Spleen (tissue), 11 donors: ENCODE measurements around the gene L3MBTL1. TPM values are rescaled to one million over a fixed set of nuclear protein-coding genes. Genes with fewer than 3 reads are reported as not detected.
"Not testable (repeated sequence)": the region's sequence is repeated elsewhere in the genome, so short reads cannot be mapped to it uniquely, and the experiment has no call there.

ENCODE experiments used
- DNase-seq: peaks from one replicate; pipeline ENCODE4 v3.0.0-alpha.2; 2020
- H3K27ac ChIP-seq, 8 donors: fragments of 200-600 bp; sonication (generic) in 7 of 8; 1 replicate in 4 of 8; 2 replicates in 4 of 8; pipeline versions ENCODE4 v1.5.0 to v1.8.0; 2016 to 2021; ENCODE audit warnings: inconsistent platforms in 4 of 8, mild to moderate bottlenecking in 4 of 8, moderate library complexity in 1 of 8
- H3K27me3 ChIP-seq, 7 donors: fragments of 200-600 bp; sonication (generic) in 6 of 7; replicated peaks in 1 of 7; 1 replicate in 4 of 7; 2 replicates in 3 of 7; pipeline versions ENCODE4 v1.5.0 to v1.8.0; 2016 to 2021; ENCODE audit warnings: inconsistent platforms in 3 of 7, mild to moderate bottlenecking in 1 of 7
- H3K36me3 ChIP-seq, 6 donors: fragments of 200-600 bp; sonication (generic) in 5 of 6; 1 replicate in 4 of 6; 2 replicates in 2 of 6; pipeline versions ENCODE4 v1.5.0 to v1.8.0; 2016 to 2021; ENCODE audit warnings: inconsistent platforms in 2 of 6
- H3K4me1 ChIP-seq, 6 donors: fragments of 200-600 bp; sonication (generic) in 5 of 6; 1 replicate in 3 of 6; 2 replicates in 3 of 6; pipeline versions ENCODE4 v1.5.0 to v1.8.0; 2016 to 2021; ENCODE audit warnings: inconsistent platforms in 3 of 6
- H3K4me3 ChIP-seq, 8 donors: fragments of 200-600 bp; sonication (generic) in 7 of 8; 1 replicate in 4 of 8; 2 replicates in 4 of 8; pipeline versions ENCODE4 v1.5.0 to v1.8.0; 2016 to 2021; ENCODE audit warnings: inconsistent platforms in 4 of 8, mild to moderate bottlenecking in 4 of 8, moderate library complexity in 2 of 8
- H3K9me3 ChIP-seq, 8 donors: fragments of 200-600 bp; sonication (generic) in 7 of 8; 1 replicate in 4 of 8; 2 replicates in 4 of 8; pipeline versions ENCODE4 v1.5.0 to v1.8.0; 2016 to 2021; ENCODE audit warnings: inconsistent platforms in 4 of 8
- POLR2A ChIP-seq, 3 donors: fragments of 450-650 bp; IDR thresholded peaks; one replicate each; pipeline ENCODE4 v1.5.1; 2017; ENCODE audit warnings: antibody characterized with exemption in 3 of 3, mild to moderate bottlenecking in 1 of 3
- POLR2AphosphoS5 ChIP-seq, 3 donors: sonication (generic); formaldehyde crosslinking; IDR thresholded peaks; one replicate each; pipeline ENCODE4 v1.5.1; 2017; ENCODE audit warnings: antibody characterized with exemption in 3 of 3
- WGBS, 5 donors: extraction: QIAGEN DNeasy Blood & Tissue Kit in 3 of 5; methylation state at CpG; one replicate each; pipeline versions ENCODE4 v1.1.5 to v1.1.7; 2013 to 2018; 5-methylcytosine and 5-hydroxymethylcytosine counted together
- intact Hi-C: fragments of 100-400 bp; cut with DNase I; formaldehyde crosslinking; loops from one replicate; pipeline ENCODE4 v1.15.0; 2023; ENCODE audit warnings: low total_unique reads
- polyA plus RNA-seq, 3 donors: library from polyadenylated mRNA; stranded (reverse); fragments of 200-250 nt; gene quantifications; one replicate each; pipeline ENCODE4 v1.2.1, GENCODE V29; 2013
- total RNA-seq, 7 donors: library from RNA; depleted of rRNA in 3 of 7; stranded (reverse); fragments of >200 nt in 3 of 7; fragmentation: NEBNext Ultra II Directional in 4 of 7; extraction: Animal tissue kit (Norgen Biotek cat#: 25700) in 4 of 7; gene quantifications; one replicate each; pipeline versions ENCODE4 v1.1.0 to v1.2.1, GENCODE V29; 2016 to 2021
- TF ChIP-seq, protein P1 (sequence below), 11 experiments: fragments of 200-600 bp in 7 of 11; fragments of 450-650 bp in 4 of 11; sonication (generic) in 4 of 11; IDR thresholded peaks in 8 of 11; conservative IDR thresholded peaks in 3 of 11; 1 replicate in 7 of 11; 2 replicates in 4 of 11; pipeline versions ENCODE4 v1.4.0 to v1.8.0; 2016 to 2021; ENCODE audit warnings: antibody characterized with exemption in 11 of 11, inconsistent platforms in 4 of 11, mild to moderate bottlenecking in 1 of 11
- donor health status: healthy with polysubstance abuse.
- donor health status: DM: no; HTN: no; CAD: no; lungs with moderate emphysema.
- donor health status: DM: no; HTN: no; CAD: no.
- donor health status: Bipolar disorder and iron deficiency.
- donor health status: healthy.
- donor health status: DM: no; HTN: no; CAD: no.
- donor health status: DM: yes; HTN: yes; CAD: no.

Gene L3MBTL1
- total and polyA plus RNA-seq, 10 donors, result 3.1 to 19.1 (median 14.1) TPM

DNA sequence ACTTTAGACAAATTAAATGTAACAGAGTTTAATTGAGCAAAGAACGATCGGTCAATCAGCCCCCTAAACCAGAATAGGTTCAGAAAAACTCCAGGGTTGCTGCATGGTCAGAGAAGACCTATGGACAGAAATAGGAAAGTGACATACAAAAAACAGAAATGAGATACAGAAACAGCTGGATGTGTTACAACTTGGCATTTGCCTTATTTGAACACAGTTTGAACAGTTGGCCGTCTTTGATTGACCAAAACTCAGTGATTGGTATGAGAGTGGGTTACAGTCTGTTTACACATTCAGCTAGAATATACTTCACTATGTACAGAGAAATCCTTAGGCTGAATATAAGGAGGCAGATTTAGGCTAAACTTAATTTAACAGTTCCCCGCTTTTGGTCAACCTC is 29.9 kb upstream of the L3MBTL1 start:
- Histone ChIP-seq H3K4me3 (no peak overlapping the region), H3K4me1 (no peaks in the 10 kb centered on the region), H3K36me3 (no peaks in the 10 kb centered on the region), H3K27ac (no peak overlapping the region), H3K9me3 (peaks cover 0 to 5% (median 0%) of the 10 kb centered on the region in 8 donors), H3K27me3 (no peaks in the 10 kb centered on the region)
- no peak for DNase-seq
- intact Hi-C loops, result no loop called here
- no peak for TF ChIP-seq POLR2A (IDR thresholded peaks at IDR 0.05)
- TF ChIP-seq, protein P1, sequence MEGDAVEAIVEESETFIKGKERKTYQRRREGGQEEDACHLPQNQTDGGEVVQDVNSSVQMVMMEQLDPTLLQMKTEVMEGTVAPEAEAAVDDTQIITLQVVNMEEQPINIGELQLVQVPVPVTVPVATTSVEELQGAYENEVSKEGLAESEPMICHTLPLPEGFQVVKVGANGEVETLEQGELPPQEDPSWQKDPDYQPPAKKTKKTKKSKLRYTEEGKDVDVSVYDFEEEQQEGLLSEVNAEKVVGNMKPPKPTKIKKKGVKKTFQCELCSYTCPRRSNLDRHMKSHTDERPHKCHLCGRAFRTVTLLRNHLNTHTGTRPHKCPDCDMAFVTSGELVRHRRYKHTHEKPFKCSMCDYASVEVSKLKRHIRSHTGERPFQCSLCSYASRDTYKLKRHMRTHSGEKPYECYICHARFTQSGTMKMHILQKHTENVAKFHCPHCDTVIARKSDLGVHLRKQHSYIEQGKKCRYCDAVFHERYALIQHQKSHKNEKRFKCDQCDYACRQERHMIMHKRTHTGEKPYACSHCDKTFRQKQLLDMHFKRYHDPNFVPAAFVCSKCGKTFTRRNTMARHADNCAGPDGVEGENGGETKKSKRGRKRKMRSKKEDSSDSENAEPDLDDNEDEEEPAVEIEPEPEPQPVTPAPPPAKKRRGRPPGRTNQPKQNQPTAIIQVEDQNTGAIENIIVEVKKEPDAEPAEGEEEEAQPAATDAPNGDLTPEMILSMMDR (IDR thresholded peaks at IDR 0.05 in 8 of 11, conservative IDR thresholded peaks at IDR 0.05 in 3 of 11), result no peak
- no peak for TF ChIP-seq POLR2AphosphoS5 (IDR thresholded peaks at IDR 0.05)
- WGBS, 5 donors, result 81 to 95% (median 90%) methylated on average over 4 of the region's 4 CpGs

DNA sequence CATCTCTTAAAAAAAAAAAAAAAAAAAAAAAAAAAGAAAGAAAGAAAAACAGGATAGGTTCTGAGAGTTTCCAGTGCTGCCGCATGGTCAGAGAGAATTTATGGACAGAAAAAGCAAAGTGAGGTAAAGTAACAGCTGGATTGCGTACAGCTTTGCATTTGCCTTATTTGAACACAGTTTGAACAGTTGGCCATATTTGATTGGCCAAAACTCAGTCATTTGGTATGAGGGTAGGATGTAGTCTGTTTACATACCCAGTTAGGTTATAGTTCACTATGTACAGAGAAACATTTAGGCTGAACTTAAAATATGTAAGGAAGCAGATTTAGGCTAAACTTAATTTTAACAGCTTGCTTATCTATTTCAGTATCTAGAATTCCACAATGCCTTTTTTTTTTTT is 17.5 kb upstream of the L3MBTL1 start:
- Histone ChIP-seq H3K36me3 (no peaks in the 10 kb centered on the region), H3K27ac (no peak overlapping the region), H3K27me3 (no peaks in the 10 kb centered on the region), H3K4me1 (no peaks in the 10 kb centered on the region), H3K9me3 (peaks cover 0 to 28% (median 23%) of the 10 kb centered on the region in 8 donors), H3K4me3 (no peak overlapping the region)
- no peak for DNase-seq
- no peak for TF ChIP-seq POLR2A (IDR thresholded peaks at IDR 0.05)
- TF ChIP-seq, protein P1 (IDR thresholded peaks at IDR 0.05 in 8 of 11, conservative IDR thresholded peaks at IDR 0.05 in 3 of 11), result no peak
- TF ChIP-seq POLR2AphosphoS5 (IDR thresholded peaks at IDR 0.05), result no peak
- 83 to 92% (median 90%) methylated on average over 2 of the region's 2 CpGs for WGBS, 5 donors
- intact Hi-C loops, result no loop called here

DNA sequence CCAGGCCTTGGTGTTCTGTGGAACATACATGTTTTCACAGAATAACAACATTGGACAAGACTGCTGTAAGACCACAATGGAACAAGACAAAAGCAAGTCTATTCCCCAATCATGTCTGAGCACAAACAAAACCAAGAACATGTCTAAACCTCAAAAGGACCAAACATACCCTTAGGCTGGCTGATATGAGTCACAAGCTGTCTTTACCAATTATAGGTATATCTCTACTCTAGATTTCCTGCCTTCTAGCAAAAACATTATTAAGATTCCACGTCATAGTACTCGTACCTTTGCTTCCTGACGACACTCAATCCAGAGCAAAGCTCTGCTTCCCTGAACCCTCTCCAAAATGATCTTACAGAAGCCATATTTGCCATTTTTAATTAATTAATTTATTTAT is 15.4 kb upstream of the L3MBTL1 start:
- WGBS, 5 donors, result 65 to 82% (median 77%) methylated on average over 3 of the region's 3 CpGs
- no peak for TF ChIP-seq POLR2AphosphoS5 (IDR thresholded peaks at IDR 0.05)
- no peak for TF ChIP-seq POLR2A (IDR thresholded peaks at IDR 0.05)
- TF ChIP-seq, protein P1 (IDR thresholded peaks at IDR 0.05 in 8 of 11, conservative IDR thresholded peaks at IDR 0.05 in 3 of 11), result no peak
- H3K36me3 ChIP-seq, result no peaks in the 10 kb centered on the region
- no peak overlapping the region for H3K27ac ChIP-seq
- H3K9me3 ChIP-seq, result peaks cover 0 to 16% (median 8%) of the 10 kb centered on the region in 8 donors
- no peak for DNase-seq
- H3K27me3 ChIP-seq, result no peaks in the 10 kb centered on the region
- H3K4me1 ChIP-seq, result no peaks in the 10 kb centered on the region
- no peak overlapping the region for H3K4me3 ChIP-seq
- intact Hi-C loops, result no loop called here

DNA sequence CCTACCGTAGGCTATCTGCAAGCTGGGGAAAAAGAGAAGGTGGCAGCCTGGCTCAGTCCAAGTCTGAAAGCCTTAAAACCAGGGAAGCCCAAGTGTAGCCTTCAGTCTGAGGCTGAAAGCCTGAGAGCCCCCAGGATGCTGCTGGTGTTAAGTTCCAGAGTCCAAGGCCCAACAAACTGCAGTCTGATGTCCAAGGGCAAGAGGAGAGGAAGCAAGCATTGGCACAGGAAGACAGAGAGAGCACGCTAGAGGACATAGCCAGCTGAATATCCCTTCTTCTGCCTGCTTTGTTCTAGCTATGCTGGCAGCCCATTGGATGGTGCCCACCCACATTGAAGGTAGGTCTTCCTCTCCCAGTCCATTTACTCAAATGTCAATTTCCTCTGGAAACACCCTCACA is 12.1 kb upstream of the L3MBTL1 start:
- intact Hi-C loops, result no loop called here

DNA sequence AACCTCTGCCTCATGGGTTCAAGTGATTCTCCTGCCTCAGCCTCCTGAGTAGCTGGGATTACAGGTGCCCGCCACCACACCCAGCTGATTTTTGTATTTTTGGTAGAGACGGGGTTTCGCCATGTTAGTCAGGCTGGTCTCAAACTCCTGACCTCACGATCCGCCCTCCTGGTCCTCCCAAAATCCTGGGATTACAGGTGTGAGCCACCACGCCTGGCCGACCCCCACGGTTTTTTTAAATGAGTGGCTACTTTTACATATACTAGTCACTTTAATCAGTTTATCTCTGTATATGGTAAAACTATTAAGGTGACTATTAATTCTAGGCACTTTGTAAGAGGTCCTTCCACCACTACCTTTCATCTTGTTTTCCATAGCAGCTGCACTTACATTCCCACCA is 5.5 kb upstream of the L3MBTL1 start:
- H3K4me1 ChIP-seq, H3K27ac ChIP-seq, intact Hi-C loops, H3K36me3 ChIP-seq, DNase-seq, H3K4me3 ChIP-seq: not testable (repeated sequence)
- 88 to 95% (median 93%) methylated on average over 8 of the region's 8 CpGs for WGBS, 5 donors
- Histone ChIP-seq H3K27me3 (peaks cover 0 to 27% (median 5%) of the 10 kb centered on the region in 7 donors), H3K9me3 (peaks cover 0 to 14% (median 8%) of the 10 kb centered on the region in 8 donors)

More for the DNA sequence above, 12.1 kb upstream of the L3MBTL1 start:
- TF ChIP-seq POLR2A (IDR thresholded peaks at IDR 0.05), result no peak
- no peak for TF ChIP-seq POLR2AphosphoS5 (IDR thresholded peaks at IDR 0.05)
- TF ChIP-seq, protein P1 (IDR thresholded peaks at IDR 0.05 in 8 of 11, conservative IDR thresholded peaks at IDR 0.05 in 3 of 11), result no peak
- Histone ChIP-seq H3K36me3 (no peaks in the 10 kb centered on the region), H3K27ac (no peak overlapping the region), H3K4me1 (no peaks in the 10 kb centered on the region), H3K27me3 (no peaks in the 10 kb centered on the region), H3K9me3 (peaks cover 0 to 24% (median 10%) of the 10 kb centered on the region in 8 donors), H3K4me3 (no peak overlapping the region)
- DNase-seq, result no peak
- 25 to 84% (median 50%) methylated on average over 2 of the region's 2 CpGs for WGBS, 5 donors
